ENCODE measurements around the gene GMDS.

DNA sequence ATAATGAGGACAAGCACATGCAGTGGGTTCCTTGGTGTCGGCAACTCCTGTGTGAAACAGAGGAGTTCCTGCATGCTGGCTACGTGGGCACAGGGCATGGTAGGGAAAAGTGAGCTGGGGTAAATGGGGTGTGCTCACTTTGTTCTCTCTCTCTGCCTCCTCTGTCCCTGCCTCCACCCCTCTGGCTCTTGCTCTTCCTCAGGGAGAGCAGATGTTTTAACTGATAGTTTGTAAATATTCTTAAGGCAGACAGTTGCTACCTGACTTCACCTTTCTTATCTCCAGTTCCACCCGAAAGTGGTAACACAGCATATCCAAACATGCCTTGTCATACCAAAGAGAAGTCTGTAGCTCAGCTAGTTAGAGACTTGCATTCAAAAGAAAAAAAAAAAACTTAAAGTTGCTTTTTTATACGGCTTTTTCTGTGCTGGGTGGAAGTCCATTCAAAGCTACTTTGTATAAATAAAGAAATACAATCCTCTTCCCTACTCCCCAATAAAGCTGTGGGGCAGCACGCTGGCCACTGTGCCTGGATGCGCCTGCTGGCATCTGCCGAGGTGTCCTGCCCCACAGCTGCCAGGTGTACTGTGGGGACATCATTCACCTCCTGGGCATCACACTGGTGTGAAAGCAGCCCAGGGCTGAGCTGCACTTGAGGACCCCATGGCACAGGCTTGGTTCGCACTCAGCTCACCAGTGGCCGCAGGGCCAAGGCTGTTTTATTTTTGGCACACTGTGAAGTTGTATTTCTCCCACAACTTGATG is 542.1 kb downstream of the GMDS start:
- TF ChIP-seq POLR2A (IDR thresholded peaks at IDR 0.05) (no peak), CTCF (IDR thresholded peaks at IDR 0.05) (no peak)
